GM23338 (cell line): ENCODE data around the gene FBXO46. TPM values are rescaled to one million over a fixed set of nuclear protein-coding genes. Genes with fewer than 3 reads are reported as not detected.
A peak's percentile ranks its signal among the peaks of the same experiment; 100 is the strongest.

Experiments used
- ATAC-seq: fragments of 200-7000 bp; cut with Tn5 transposase; 3 replicates; pipeline ENCODE4 v1.9.1; 2020
- DNase-seq: peaks from one replicate; pipeline ENCODE4 v3.0.0-alpha.2; 2015; ENCODE audit warnings: low spot score
- H2AFZ ChIP-seq: fragments of 200-600 bp; sonication (generic); 2 replicates; pipeline ENCODE4 v1.8.0; 2016; ENCODE audit warnings: antibody characterized with exemption, mild to moderate bottlenecking, moderate library complexity
- H3F3A ChIP-seq: fragments of 200-600 bp; sonication (generic); replicated peaks from 2 replicates; pipeline ENCODE4 v1.8.0; 2017; ENCODE audit warnings: antibody characterized with exemption, mixed run types, low read depth
- H3K27ac ChIP-seq: fragments of 200-600 bp; sonication (generic); 2 replicates; pipeline ENCODE4 v1.6.1; 2016; ENCODE audit warnings: low read depth
- H3K27me3 ChIP-seq: fragments of 200-600 bp; sonication (generic); 2 replicates; pipeline ENCODE4 v1.8.0; 2016; ENCODE audit warnings: mild to moderate bottlenecking, mixed run types, moderate library complexity; ENCODE audit not compliant: insufficient read depth
- H3K36me3 ChIP-seq: fragments of 200-600 bp; sonication (generic); 2 replicates; pipeline ENCODE4 v1.8.0; 2016; ENCODE audit warnings: mild to moderate bottlenecking; ENCODE audit not compliant: insufficient read depth
- H3K4me1 ChIP-seq: fragments of 200-600 bp; sonication (generic); 2 replicates; pipeline ENCODE4 v1.8.0; 2016; ENCODE audit warnings: mild to moderate bottlenecking, moderate library complexity; ENCODE audit not compliant: insufficient read depth
- H3K4me2 ChIP-seq: fragments of 200-600 bp; sonication (generic); 2 replicates; pipeline ENCODE4 v1.7.1; 2017; ENCODE audit warnings: mixed run types
- H3K4me3 ChIP-seq: fragments of 200-600 bp; sonication (generic); 2 replicates; pipeline ENCODE4 v1.6.1; 2016; ENCODE audit warnings: mixed run types
- H3K79me2 ChIP-seq: fragments of 200-600 bp; sonication (generic); replicated peaks from 2 replicates; pipeline ENCODE4 v1.8.0; 2017; ENCODE audit warnings: mild to moderate bottlenecking; ENCODE audit not compliant: insufficient read depth
- H3K9me2 ChIP-seq: fragments of 200-600 bp; sonication (generic); 2 replicates; pipeline ENCODE4 v1.8.0; 2017; ENCODE audit not compliant: insufficient read depth
- H4K20me1 ChIP-seq: fragments of 200-600 bp; sonication (generic); replicated peaks from 2 replicates; pipeline ENCODE4 v1.8.0; 2017; ENCODE audit warnings: mild to moderate bottlenecking; ENCODE audit not compliant: insufficient read depth
- H3K27ac Mint-ChIP-seq: 2 replicates; pipeline ENCODE4 v1.8.0; 2020; ENCODE audit warnings: inconsistent platforms, mild to moderate bottlenecking, moderate library complexity, mixed read lengths
- H3K27me3 Mint-ChIP-seq: 3 replicates; pipeline ENCODE4 v1.8.0; 2022; ENCODE audit warnings: low read depth, mild to moderate bottlenecking, moderate library complexity, mixed read lengths, inconsistent platforms; ENCODE audit not compliant: insufficient read depth, poor library complexity
- H3K36me3 Mint-ChIP-seq: 3 replicates; pipeline ENCODE4 v1.8.0; 2021; ENCODE audit warnings: low read depth, mild to moderate bottlenecking, inconsistent platforms, moderate library complexity, mixed read lengths
- H3K4me1 Mint-ChIP-seq: 3 replicates; pipeline ENCODE4 v1.8.0; 2020; ENCODE audit warnings: mild to moderate bottlenecking, inconsistent platforms, mixed read lengths
- H3K4me3 Mint-ChIP-seq: 3 replicates; pipeline ENCODE4 v1.8.0; 2021; ENCODE audit warnings: moderate library complexity, mild to moderate bottlenecking, inconsistent platforms, mixed read lengths
- H3K9me3 Mint-ChIP-seq: 3 replicates; pipeline ENCODE4 v1.8.0; 2020; ENCODE audit warnings: moderate library complexity, mild to moderate bottlenecking, inconsistent platforms, mixed read lengths
- CREB1 ChIP-seq: fragments of 250-450 bp; sonication (Bioruptor Pico); IDR thresholded peaks from 2 replicates; pipeline ENCODE4 v1.5.0; 2020; ENCODE audit warnings: low read depth, mild to moderate bottlenecking, moderate library complexity
- EZH2 ChIP-seq: fragments of 200-600 bp; sonication (generic); IDR thresholded peaks from one replicate; pipeline ENCODE4 v1.8.0; 2017; ENCODE audit warnings: antibody characterized with exemption, mild to moderate bottlenecking, low read depth; ENCODE audit not compliant: unreplicated experiment
- POLR2AphosphoS5 ChIP-seq: IDR thresholded peaks from 2 replicates; pipeline ENCODE4 v1.6.1; 2016; ENCODE audit warnings: antibody characterized with exemption, low read depth
- STAT1 ChIP-seq: IDR thresholded peaks from one replicate; pipeline ENCODE4 v1.6.1; 2016; ENCODE audit warnings: antibody characterized with exemption; ENCODE audit not compliant: unreplicated experiment
- ZNF114 ChIP-seq: fragments of 250-450 bp; sonication (Bioruptor Pico); IDR thresholded peaks from 2 replicates; pipeline ENCODE4 v1.5.0; 2020; ENCODE audit warnings: mild to moderate bottlenecking, moderate library complexity
- ZNF331 ChIP-seq: fragments of 250-450 bp; sonication (Bioruptor Pico); IDR thresholded peaks from 2 replicates; pipeline ENCODE4 v1.5.0; 2020; ENCODE audit warnings: low read depth, mild to moderate bottlenecking, moderate library complexity
- polyA plus RNA-seq: library from polyadenylated mRNA; unstranded; fragments of >200 nt; fragmentation: Nextera tagmentation; extraction: Ambion mirVana; gene quantifications from 2 replicates; pipeline ENCODE4 v1.2.1, GENCODE V29; 2016
- total RNA-seq: library from RNA; depleted of rRNA; stranded (reverse); fragments of >200 nt; shearing (Covaris generic); gene quantifications from 2 replicates; pipeline ENCODE4 v1.2.3, GENCODE V29; 2014
- TF ChIP-seq, protein P1 (sequence below), 2 experiments: fragments of 200-600 bp in 1 of 2; sonication (generic) in 1 of 2; conservative IDR thresholded peaks; 2 replicates each; pipeline versions ENCODE4 v1.5.1 to v1.6.1; 2016 to 2017; ENCODE audit warnings: antibody characterized with exemption in 2 of 2, low read depth in 2 of 2, mild to moderate bottlenecking in 2 of 2, moderate library complexity in 1 of 2
- TF ChIP-seq, protein P2 (sequence below): fragments of 250-450 bp; sonication (Bioruptor Pico); IDR thresholded peaks from 2 replicates; pipeline ENCODE4 v1.5.0; 2020; ENCODE audit warnings: mild to moderate bottlenecking, moderate library complexity
- TF ChIP-seq, protein P3 (sequence below): IDR thresholded peaks from 2 replicates; pipeline ENCODE4 v1.6.1; 2016; ENCODE audit warnings: antibody characterized with exemption

Gene FBXO46
- total and polyA plus RNA-seq, 2 experiments from 2014 or later, result 9.4 to 35.8 TPM

- Histone ChIP-seq H4K20me1 (peaks cover 6% of the 10 kb centered on the region), H3K27me3 (no peaks in the 10 kb centered on the region), H2AFZ (no peak overlapping the region), H3K4me3 (no peak overlapping the region), H3K79me2 (peaks cover 58% of the 10 kb centered on the region), H3K9me2 (no peaks in the 10 kb centered on the region), H3F3A (peaks cover 10% of the 10 kb centered on the region), H3K4me1 (peaks cover 18% of the 10 kb centered on the region), H3K27ac (peak overlapping the region; percentile 87; the same call in 1 of the 2 replicates), H3K36me3 (peaks cover 2% of the 10 kb centered on the region; the same call in 1 of the 2 replicates), H3K4me2 (no peak overlapping the region)
- peaks cover 40% of the 10 kb centered on the region for H3K4me1 Mint-ChIP-seq
- H3K9me3 Mint-ChIP-seq, result no peaks in the 10 kb centered on the region
- peaks cover 22% of the 10 kb centered on the region for H3K27me3 Mint-ChIP-seq
- H3K36me3 Mint-ChIP-seq, result peaks cover 24% of the 10 kb centered on the region
- no peak for ATAC-seq
- TF ChIP-seq POLR2AphosphoS5 (no peak), CREB1 (CRISPR knock-in tag) (no peak), EZH2 (no peak), ZNF331 (CRISPR knock-in tag) (no peak), ZNF114 (CRISPR knock-in tag) (no peak), STAT1 (no peak)
- TF ChIP-seq, protein P1, sequence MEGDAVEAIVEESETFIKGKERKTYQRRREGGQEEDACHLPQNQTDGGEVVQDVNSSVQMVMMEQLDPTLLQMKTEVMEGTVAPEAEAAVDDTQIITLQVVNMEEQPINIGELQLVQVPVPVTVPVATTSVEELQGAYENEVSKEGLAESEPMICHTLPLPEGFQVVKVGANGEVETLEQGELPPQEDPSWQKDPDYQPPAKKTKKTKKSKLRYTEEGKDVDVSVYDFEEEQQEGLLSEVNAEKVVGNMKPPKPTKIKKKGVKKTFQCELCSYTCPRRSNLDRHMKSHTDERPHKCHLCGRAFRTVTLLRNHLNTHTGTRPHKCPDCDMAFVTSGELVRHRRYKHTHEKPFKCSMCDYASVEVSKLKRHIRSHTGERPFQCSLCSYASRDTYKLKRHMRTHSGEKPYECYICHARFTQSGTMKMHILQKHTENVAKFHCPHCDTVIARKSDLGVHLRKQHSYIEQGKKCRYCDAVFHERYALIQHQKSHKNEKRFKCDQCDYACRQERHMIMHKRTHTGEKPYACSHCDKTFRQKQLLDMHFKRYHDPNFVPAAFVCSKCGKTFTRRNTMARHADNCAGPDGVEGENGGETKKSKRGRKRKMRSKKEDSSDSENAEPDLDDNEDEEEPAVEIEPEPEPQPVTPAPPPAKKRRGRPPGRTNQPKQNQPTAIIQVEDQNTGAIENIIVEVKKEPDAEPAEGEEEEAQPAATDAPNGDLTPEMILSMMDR (conservative IDR thresholded peaks at IDR 0.05; ENCODE audit: low read depth in 2 of 2), result no peak
- TF ChIP-seq, protein P2, sequence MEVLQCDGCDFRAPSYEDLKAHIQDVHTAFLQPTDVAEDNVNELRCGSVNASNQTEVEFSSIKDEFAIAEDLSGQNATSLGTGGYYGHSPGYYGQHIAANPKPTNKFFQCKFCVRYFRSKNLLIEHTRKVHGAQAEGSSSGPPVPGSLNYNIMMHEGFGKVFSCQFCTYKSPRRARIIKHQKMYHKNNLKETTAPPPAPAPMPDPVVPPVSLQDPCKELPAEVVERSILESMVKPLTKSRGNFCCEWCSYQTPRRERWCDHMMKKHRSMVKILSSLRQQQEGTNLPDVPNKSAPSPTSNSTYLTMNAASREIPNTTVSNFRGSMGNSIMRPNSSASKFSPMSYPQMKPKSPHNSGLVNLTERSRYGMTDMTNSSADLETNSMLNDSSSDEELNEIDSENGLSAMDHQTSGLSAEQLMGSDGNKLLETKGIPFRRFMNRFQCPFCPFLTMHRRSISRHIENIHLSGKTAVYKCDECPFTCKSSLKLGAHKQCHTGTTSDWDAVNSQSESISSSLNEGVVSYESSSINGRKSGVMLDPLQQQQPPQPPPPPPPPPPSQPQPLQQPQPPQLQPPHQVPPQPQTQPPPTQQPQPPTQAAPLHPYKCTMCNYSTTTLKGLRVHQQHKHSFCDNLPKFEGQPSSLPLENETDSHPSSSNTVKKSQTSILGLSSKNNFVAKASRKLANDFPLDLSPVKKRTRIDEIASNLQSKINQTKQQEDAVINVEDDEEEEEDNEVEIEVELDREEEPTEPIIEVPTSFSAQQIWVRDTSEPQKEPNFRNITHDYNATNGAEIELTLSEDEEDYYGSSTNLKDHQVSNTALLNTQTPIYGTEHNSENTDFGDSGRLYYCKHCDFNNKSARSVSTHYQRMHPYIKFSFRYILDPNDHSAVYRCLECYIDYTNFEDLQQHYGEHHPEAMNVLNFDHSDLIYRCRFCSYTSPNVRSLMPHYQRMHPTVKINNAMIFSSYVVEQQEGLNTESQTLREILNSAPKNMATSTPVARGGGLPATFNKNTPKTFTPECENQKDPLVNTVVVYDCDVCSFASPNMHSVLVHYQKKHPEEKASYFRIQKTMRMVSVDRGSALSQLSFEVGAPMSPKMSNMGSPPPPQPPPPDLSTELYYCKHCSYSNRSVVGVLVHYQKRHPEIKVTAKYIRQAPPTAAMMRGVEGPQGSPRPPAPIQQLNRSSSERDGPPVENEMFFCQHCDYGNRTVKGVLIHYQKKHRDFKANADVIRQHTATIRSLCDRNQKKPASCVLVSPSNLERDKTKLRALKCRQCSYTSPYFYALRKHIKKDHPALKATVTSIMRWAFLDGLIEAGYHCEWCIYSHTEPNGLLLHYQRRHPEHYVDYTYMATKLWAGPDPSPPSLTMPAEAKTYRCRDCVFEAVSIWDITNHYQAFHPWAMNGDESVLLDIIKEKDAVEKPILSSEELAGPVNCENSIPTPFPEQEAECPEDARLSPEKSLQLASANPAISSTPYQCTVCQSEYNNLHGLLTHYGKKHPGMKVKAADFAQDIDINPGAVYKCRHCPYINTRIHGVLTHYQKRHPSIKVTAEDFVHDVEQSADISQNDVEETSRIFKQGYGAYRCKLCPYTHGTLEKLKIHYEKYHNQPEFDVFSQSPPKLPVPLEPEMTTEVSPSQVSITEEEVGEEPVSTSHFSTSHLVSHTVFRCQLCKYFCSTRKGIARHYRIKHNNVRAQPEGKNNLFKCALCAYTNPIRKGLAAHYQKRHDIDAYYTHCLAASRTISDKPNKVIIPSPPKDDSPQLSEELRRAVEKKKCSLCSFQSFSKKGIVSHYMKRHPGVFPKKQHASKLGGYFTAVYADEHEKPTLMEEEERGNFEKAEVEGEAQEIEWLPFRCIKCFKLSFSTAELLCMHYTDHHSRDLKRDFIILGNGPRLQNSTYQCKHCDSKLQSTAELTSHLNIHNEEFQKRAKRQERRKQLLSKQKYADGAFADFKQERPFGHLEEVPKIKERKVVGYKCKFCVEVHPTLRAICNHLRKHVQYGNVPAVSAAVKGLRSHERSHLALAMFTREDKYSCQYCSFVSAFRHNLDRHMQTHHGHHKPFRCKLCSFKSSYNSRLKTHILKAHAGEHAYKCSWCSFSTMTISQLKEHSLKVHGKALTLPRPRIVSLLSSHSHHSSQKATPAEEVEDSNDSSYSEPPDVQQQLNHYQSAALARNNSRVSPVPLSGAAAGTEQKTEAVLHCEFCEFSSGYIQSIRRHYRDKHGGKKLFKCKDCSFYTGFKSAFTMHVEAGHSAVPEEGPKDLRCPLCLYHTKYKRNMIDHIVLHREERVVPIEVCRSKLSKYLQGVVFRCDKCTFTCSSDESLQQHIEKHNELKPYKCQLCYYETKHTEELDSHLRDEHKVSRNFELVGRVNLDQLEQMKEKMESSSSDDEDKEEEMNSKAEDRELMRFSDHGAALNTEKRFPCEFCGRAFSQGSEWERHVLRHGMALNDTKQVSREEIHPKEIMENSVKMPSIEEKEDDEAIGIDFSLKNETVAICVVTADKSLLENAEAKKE (CRISPR knock-in tag), result no peak
- TF ChIP-seq, protein P3, sequence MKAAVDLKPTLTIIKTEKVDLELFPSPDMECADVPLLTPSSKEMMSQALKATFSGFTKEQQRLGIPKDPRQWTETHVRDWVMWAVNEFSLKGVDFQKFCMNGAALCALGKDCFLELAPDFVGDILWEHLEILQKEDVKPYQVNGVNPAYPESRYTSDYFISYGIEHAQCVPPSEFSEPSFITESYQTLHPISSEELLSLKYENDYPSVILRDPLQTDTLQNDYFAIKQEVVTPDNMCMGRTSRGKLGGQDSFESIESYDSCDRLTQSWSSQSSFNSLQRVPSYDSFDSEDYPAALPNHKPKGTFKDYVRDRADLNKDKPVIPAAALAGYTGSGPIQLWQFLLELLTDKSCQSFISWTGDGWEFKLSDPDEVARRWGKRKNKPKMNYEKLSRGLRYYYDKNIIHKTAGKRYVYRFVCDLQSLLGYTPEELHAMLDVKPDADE, result no peak
- H3K4me3 Mint-ChIP-seq, result no peak overlapping the region
- DNase-seq, result no peak
- H3K27ac Mint-ChIP-seq, result peak overlapping the region; percentile 57
Observed at GRCh38 chr19:45715139-45715538, 15.6 kb downstream of the FBXO46 start.
